GM21576 (cell line): ENCODE measurements around the gene ADGRD1.
"Not testable (repeated sequence)": the region's sequence is repeated elsewhere in the genome, so short reads cannot be mapped to it uniquely, and the experiment has no call there.

Experiments used
- ATAC-seq: cut with Tn5 transposase; IDR thresholded peaks from one replicate; pipeline ENCODE4 v1.9.1; 2021; ENCODE audit warnings: mild to moderate bottlenecking, moderate library complexity; ENCODE audit not compliant: unreplicated experiment

ADGRD1 gene

DNA sequence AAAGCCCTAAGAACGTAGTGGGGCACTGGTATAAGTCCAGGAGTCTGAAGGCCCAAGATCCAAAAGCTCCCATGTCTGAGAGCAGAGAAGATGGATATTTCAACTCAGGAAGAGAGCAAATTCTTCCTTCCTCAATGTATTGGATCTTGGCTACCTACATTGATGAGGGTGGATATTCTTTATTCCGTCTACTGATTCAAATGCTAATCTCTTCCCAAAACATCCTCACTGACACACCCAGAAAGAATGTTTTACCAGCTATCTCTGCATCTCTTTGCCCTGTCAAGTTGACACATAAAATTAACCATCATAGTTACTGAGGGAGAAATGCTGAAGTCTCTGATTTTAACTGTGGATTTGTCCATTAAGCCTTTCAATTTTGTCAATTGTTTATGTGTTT is 16.6 kb upstream of the ADGRD1 start:
- ATAC-seq = no peak

- ATAC-seq = not testable (repeated sequence)
Measured at GRCh38 chr12:130937546-130937945, 16.2 kb upstream of the ADGRD1 start.

GRCh38 chr12:130938186-130938585 is 15.5 kb upstream of the ADGRD1 start:
- ATAC-seq = no peak

DNA sequence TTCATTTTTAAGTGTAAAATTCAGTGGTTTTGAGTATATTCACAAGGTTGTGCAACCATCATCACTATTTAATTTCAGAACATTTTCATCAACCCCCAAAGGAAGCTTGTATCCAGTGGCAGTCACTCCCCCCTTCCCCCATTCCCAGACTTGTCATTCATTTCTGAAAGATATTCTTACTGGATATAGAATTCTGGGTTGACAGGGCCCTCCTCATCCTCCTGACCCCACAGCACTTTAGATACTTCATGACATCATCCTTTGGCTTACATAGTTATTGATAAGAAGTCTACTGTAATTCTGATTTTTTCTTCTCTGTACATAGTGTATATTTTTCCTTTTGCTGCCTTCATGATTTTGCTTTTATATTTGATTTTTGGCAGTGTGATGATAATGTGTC is 8.8 kb upstream of the ADGRD1 start:
- ATAC-seq = no peak

DNA sequence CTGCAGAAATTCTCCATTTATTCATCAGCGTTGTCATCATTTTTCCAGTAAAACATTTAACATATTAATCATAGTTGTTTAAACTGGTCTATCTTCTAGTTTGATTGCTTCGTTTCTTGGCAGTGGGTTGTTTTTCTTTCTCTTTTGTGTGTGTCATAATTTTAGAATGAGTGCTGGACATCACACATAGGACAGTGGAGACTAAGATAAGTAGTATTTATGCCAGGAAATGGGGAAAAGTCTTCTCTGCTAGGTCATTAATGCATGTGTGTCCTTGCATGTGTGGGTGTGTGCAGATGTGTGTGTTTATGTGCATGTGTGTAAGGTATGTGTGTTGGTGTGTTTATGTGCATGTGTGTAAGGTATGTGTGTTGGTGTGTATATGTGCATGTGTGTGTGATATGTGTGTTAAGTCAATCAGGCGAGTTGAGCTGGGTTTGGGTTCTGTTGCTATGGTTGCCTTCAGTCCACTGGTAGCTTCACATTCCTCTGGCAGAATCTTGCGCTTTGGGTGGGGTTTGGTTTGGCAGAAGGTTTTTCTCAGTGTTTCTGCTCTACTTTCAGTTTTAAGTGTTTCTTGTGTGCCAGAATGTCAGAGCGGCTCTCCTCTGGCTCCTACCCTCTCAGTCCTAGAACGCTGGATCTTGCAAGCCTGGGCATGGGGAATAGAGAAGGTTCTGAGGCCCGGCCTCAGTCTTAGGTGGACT is 7.8 kb upstream of the ADGRD1 start:
- ATAC-seq = no peak

DNA sequence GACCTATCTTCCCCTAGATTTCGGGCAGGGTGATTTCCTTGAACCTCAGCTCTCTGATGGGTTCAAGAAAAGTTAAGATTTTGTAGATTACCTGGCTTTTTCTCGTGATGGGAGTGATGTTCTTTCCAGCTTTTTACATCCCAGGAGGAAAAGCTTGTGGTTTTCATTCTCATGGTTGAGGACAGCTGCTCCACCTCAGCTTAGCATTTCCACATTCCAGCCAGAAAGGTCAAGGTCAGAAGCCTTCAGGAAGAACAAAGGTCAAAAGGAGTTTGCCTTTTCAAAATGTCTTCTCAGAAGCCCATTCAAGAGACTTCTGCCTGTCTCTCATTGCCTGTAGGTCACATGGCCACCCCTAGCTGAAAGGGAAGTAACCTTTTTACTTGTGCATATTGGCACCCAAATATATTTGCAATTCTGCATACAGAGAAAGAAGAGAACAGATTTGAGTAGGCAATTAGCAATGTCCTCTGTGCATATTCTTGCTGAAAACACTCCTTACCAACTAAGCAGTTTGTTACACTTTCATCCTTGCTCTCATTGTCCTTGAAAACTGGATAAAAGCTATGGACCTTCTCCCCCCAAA is 6.6 kb upstream of the ADGRD1 start:
- no peak for ATAC-seq

GRCh38 chr12:130948136-130948535 is 5.6 kb upstream of the ADGRD1 start:
- ATAC-seq = no peak

- no peak for ATAC-seq
Measured at GRCh38 chr12:130948751-130949150, 5.0 kb upstream of the ADGRD1 start.

- no peak for ATAC-seq
Measured at GRCh38 chr12:130949806-130950205, 3.9 kb upstream of the ADGRD1 start.

DNA sequence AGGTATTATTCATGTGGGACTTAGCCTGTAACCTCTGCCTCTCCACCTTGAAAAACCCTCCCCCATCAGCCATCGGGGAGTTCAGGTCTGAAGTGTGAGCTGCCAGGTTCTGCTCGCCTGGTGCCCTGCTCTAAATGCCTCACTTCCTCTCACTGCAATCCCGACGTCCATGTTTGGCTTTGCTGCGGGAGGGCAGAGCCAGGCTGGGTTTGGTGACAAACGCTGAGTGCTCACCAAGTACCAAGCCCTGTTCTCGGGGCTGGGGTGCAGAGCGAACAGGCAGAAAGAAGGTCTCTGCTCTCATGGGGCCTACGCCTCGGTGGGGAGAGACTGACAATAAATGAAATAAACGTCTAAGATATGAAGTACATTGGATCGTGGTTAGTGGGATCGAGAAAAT is 2.1 kb upstream of the ADGRD1 start:
- no peak for ATAC-seq

DNA sequence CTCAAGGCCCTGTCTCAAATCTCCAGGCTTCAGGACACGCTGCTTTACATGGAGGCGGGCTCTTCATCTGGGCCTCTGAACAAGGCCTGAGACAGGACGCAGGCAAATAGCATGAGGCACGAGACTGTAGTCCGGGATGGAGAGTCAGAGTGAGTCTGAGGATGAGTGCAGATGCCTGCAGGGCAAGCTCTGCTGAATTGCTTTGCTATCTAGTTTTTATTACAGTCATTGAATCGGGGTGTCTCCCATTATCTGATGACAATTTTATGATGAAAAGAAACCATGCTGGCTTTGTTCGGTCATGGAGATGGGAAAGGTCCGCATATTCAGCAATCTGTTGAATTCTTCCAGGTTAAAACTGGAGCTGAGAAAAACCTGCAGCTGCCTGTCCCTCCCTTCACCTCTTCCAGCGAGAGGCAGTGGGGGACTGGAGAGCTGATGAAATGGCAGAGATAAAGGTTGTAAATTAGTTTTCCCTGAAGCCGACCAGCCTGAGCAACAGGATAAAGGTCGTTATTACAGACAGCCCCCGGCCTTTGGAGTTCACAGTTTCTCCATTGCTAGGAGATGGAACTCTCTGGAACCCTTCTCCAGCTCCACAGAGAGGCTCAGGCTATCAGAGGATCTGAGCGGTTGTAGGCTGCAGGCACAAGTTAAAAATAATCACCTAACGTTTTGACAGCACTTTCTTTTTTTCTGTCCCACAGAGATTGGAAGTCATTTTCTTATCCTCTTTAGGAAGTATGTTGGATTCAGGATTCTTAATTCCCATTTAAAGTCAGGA is 1.3 kb upstream of the ADGRD1 start:
- no peak for ATAC-seq

DNA sequence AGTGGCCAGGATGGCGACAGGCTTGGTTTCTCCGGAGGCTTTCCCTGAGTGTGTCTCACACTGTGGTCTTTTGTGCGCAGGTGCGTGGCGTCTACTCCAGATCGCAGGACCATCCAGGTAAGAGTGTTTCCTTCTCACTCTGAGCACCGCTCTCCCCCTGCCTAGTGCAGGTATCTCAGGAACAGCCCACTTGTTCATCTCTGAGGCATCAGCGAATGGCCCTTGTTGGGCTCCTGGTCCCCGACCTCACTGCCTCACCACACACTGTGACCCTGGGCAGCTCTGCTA is 781 bp downstream of the ADGRD1 start:
- no peak for ATAC-seq

DNA sequence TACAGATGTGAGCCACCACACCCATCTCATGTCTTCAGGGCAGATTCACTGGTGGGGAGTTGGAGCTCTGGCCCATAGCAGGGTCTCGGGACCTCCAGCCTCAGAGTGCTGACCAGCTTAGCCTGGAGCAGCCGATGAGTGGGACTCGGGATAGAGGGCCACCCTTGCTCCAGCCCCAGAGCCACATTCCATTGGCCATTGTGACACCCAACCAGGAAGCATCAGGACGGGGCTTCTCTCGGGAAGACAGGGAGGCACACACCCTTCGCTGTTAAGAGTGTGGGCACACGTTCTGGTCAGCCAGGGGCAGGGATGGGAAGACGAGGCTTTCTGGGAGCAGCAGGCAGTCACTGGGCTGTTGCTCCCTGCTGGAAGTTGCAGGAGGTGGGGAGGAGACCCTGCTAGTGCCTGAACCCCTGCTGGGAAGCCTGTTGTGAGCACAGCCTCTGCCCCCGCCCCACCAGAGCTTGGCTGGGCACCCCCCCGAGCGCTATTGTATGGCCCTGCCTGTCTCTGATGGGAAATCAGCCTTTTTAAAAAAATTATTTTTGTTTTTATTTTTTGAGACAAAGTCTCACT is 1.6 kb downstream of the ADGRD1 start:
- no peak for ATAC-seq

DNA sequence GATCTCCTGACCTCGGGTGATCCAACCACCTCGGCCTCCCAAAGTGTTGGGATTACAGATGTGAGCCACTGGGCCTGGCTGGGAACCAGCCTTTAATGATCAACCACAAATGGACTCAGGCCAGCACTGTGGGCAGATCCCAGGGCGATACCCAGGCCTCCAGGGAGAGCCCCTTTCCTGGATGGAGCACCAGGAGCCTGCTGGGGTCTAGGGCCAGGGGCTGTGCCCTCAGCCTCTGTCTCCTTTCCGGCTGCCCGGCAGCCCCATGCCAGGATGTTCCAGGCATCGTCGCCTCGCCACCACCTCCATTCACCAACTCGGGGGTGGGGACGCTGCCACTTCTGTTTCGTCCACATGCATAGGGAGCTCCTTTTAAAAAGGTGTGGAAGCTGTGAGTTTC is 2.3 kb downstream of the ADGRD1 start:
- ATAC-seq = no peak

DNA sequence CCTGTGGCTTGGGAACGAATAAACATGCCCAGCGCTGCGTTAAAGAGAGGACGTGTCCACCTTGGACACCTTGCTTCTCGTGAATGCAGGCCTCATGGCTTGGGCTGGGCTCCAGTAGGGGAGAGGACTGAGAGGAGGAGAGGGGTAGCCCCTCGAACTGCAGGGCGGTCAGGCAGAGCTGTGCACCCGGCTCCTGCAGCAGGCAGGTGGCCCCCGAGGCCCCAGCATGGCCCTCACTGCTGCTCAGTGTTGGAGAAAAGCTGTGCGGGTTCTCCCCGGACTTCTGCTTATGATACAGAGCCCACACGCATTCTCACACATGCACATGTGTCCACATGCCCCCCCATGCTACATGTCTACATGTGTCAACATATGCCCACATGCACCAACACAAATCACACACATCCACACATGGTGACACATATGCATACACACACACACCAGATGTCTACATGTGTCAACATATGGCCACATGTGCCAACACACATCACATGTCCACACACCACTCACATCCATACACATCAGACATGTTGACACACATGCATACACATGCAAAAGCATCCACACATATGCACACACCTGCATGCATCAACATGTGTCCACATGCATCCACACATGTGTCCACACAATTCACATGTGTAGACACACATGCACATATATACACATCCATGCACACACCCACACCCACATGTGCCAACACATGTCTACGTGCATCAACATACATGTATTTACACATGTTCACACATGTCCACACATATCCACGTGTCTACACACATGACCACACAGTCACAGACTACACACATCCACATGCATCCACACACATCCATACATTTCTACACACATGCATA is 3.0 kb downstream of the ADGRD1 start:
- no peak for ATAC-seq

DNA sequence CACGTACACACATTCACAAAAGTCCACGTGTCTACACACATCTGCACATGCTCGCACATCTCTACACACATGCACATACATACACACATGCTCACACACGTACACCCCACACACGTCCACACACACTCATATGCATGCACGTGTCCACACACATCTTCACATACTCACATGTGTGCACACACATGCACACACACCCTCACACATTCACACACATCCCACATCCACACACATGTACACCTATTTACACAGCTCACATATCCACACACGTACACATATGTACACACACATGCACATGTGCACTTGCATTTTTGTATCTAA is 3.6 kb downstream of the ADGRD1 start:
- no peak for ATAC-seq

DNA sequence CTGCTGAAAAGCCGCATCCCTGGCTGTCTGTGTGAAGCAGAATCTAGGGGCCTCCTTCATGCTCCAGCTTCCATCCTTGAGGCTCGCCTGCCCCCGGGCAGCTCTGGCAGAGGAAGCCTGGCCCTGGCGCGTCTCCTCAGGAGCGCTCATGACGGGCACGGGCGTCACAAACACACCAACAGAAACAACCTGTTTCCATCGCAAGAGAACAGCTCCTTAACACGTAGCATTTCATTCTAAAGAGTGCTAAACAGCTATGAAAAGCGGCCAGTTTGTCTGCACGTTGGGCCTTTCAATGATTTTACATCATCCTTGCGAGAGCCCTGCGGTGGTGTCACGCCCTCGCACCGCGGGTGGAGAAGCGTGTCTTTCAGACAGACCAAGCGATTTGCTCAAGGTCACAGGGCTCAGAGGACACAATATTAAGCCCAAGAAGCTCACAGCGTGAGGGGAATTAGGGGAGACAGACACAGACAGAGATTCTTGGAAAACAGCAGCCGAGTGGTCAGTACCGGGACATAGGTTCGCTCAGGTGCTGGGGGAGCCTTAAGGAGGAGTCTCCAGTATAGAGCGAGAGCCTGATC is 4.9 kb downstream of the ADGRD1 start:
- no peak for ATAC-seq

DNA sequence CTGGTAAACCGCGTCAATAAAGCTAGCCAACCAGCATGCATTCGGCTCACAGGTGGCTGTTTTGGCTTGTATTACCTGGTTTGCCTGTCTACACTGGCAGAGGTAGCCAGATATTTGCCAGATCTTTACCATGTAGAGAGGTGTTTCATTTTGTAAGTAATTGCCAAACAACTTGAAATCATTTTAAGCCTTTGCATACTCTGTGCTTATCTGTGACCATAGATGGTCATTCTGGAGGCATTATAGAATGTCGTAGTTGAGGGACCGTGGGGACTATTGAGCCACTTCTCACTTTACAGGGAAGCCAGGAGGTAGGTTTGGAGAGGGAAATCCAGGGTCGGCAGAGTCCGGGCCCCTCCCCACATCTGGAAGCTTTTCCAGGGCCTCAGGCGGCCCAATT is 5.9 kb downstream of the ADGRD1 start:
- no peak for ATAC-seq

DNA sequence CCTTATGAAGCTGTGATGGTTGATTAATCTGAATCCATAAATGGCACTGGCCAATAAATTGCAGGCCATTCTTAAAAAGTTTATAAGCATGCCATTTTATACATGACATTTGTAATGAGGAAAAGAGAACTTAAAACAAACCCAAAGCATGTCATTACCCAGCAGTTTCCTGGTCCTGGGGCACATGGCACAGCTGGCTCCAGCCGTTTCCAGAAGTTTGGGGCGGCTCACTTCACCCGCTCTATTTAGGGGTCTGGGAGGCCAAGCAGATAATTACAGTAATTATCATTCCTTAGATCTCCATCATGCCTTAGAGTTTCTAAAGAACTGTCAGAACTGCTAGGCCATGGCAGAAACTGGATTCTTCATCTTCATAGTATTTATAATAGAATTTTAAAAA is 6.4 kb downstream of the ADGRD1 start:
- ATAC-seq = no peak

- no peak for ATAC-seq
Measured at GRCh38 chr12:130960787-130961186, 7.1 kb downstream of the ADGRD1 start.

- no peak for ATAC-seq
Measured at GRCh38 chr12:130961921-130962451, 8.3 kb downstream of the ADGRD1 start.
